Spleen (tissue), 11 donors: ENCODE measurements around the gene DNMT1. TPM values are rescaled to one million over a fixed set of nuclear protein-coding genes. Genes with fewer than 3 reads are reported as not detected.

Source experiments
- DNase-seq: peaks from one replicate; pipeline ENCODE4 v3.0.0-alpha.2; 2020
- H3K27ac ChIP-seq, 8 donors: fragments of 200-600 bp; sonication (generic) in 7 of 8; 1 replicate in 4 of 8; 2 replicates in 4 of 8; pipeline versions ENCODE4 v1.5.0 to v1.8.0; 2016 to 2021; ENCODE audit warnings: inconsistent platforms in 4 of 8, mild to moderate bottlenecking in 4 of 8, moderate library complexity in 1 of 8
- H3K27me3 ChIP-seq, 7 donors: fragments of 200-600 bp; sonication (generic) in 6 of 7; replicated peaks in 1 of 7; 1 replicate in 4 of 7; 2 replicates in 3 of 7; pipeline versions ENCODE4 v1.5.0 to v1.8.0; 2016 to 2021; ENCODE audit warnings: inconsistent platforms in 3 of 7, mild to moderate bottlenecking in 1 of 7
- H3K36me3 ChIP-seq, 6 donors: fragments of 200-600 bp; sonication (generic) in 5 of 6; 1 replicate in 4 of 6; 2 replicates in 2 of 6; pipeline versions ENCODE4 v1.5.0 to v1.8.0; 2016 to 2021; ENCODE audit warnings: inconsistent platforms in 2 of 6
- H3K4me1 ChIP-seq, 6 donors: fragments of 200-600 bp; sonication (generic) in 5 of 6; 1 replicate in 3 of 6; 2 replicates in 3 of 6; pipeline versions ENCODE4 v1.5.0 to v1.8.0; 2016 to 2021; ENCODE audit warnings: inconsistent platforms in 3 of 6
- H3K4me3 ChIP-seq, 8 donors: fragments of 200-600 bp; sonication (generic) in 7 of 8; 1 replicate in 4 of 8; 2 replicates in 4 of 8; pipeline versions ENCODE4 v1.5.0 to v1.8.0; 2016 to 2021; ENCODE audit warnings: inconsistent platforms in 4 of 8, mild to moderate bottlenecking in 4 of 8, moderate library complexity in 2 of 8
- H3K9me3 ChIP-seq, 8 donors: fragments of 200-600 bp; sonication (generic) in 7 of 8; 1 replicate in 4 of 8; 2 replicates in 4 of 8; pipeline versions ENCODE4 v1.5.0 to v1.8.0; 2016 to 2021; ENCODE audit warnings: inconsistent platforms in 4 of 8
- CTCF ChIP-seq, 11 experiments: fragments of 200-600 bp in 7 of 11; fragments of 450-650 bp in 4 of 11; sonication (generic) in 4 of 11; IDR thresholded peaks in 8 of 11; conservative IDR thresholded peaks in 3 of 11; 1 replicate in 7 of 11; 2 replicates in 4 of 11; pipeline versions ENCODE4 v1.4.0 to v1.8.0; 2016 to 2021; ENCODE audit warnings: antibody characterized with exemption in 11 of 11, inconsistent platforms in 4 of 11, mild to moderate bottlenecking in 1 of 11
- POLR2A ChIP-seq, 3 donors: fragments of 450-650 bp; IDR thresholded peaks; one replicate each; pipeline ENCODE4 v1.5.1; 2017; ENCODE audit warnings: antibody characterized with exemption in 3 of 3, mild to moderate bottlenecking in 1 of 3
- POLR2AphosphoS5 ChIP-seq, 3 donors: sonication (generic); formaldehyde crosslinking; IDR thresholded peaks; one replicate each; pipeline ENCODE4 v1.5.1; 2017; ENCODE audit warnings: antibody characterized with exemption in 3 of 3
- WGBS, 5 donors: extraction: QIAGEN DNeasy Blood & Tissue Kit in 3 of 5; methylation state at CpG; one replicate each; pipeline versions ENCODE4 v1.1.5 to v1.1.7; 2013 to 2018; 5-methylcytosine and 5-hydroxymethylcytosine counted together
- intact Hi-C: fragments of 100-400 bp; cut with DNase I; formaldehyde crosslinking; loops from one replicate; pipeline ENCODE4 v1.15.0; 2023; ENCODE audit warnings: low total_unique reads
- polyA plus RNA-seq, 3 donors: library from polyadenylated mRNA; stranded (reverse); fragments of 200-250 nt; gene quantifications; one replicate each; pipeline ENCODE4 v1.2.1, GENCODE V29; 2013
- total RNA-seq, 7 donors: library from RNA; depleted of rRNA in 3 of 7; stranded (reverse); fragments of >200 nt in 3 of 7; fragmentation: NEBNext Ultra II Directional in 4 of 7; extraction: Animal tissue kit (Norgen Biotek cat#: 25700) in 4 of 7; gene quantifications; one replicate each; pipeline versions ENCODE4 v1.1.0 to v1.2.1, GENCODE V29; 2016 to 2021
- donor health status: healthy with polysubstance abuse.
- donor health status: DM: no; HTN: no; CAD: no; lungs with moderate emphysema.
- donor health status: DM: no; HTN: no; CAD: no.
- donor health status: Bipolar disorder and iron deficiency.
- donor health status: healthy.
- donor health status: DM: no; HTN: no; CAD: no.
- donor health status: DM: yes; HTN: yes; CAD: no.

The DNMT1 gene
- total and polyA plus RNA-seq, 10 donors: 40.6 to 131 (median 71.8) TPM

GRCh38 chr19:10093295-10094186 is 101.2 kb downstream of the DNMT1 start:
- Histone ChIP-seq H3K27me3 (no peaks in the 10 kb centered on the region), H3K27ac (no peak overlapping the region), H3K36me3 (peaks cover 0 to 54% (median 46%) of the 10 kb centered on the region in 6 donors), H3K4me3 (no peak overlapping the region), H3K9me3 (peaks cover 0 to 3% (median 0%) of the 10 kb centered on the region in 8 donors), H3K4me1 (peaks cover 3 to 47% (median 24%) of the 10 kb centered on the region in 6 donors)
- intact Hi-C loops: no loop called here
- DNase-seq: peak; percentile 71
- TF ChIP-seq POLR2AphosphoS5 (IDR thresholded peaks at IDR 0.05) (peak in 2 of 3 donors; percentile 37 to 60), CTCF (IDR thresholded peaks at IDR 0.05 in 8 of 11, conservative IDR thresholded peaks at IDR 0.05 in 3 of 11) (no peak)
- WGBS, 5 donors: 82 to 96% (median 91%) methylated on average over 10 to 22 of the region's 22 CpGs

GRCh38 chr19:10092648-10093294 is 102.0 kb downstream of the DNMT1 start:
- no peak for TF ChIP-seq POLR2A (IDR thresholded peaks at IDR 0.05)
- peak in 1 of 3 donors; percentile 23 for TF ChIP-seq POLR2AphosphoS5 (IDR thresholded peaks at IDR 0.05)
- WGBS, 5 donors: 93 to 96% (median 94%) methylated on average over 5 to 9 of the region's 9 CpGs
- intact Hi-C loops: no loop called here
- H3K4me1 ChIP-seq: peaks cover 3 to 41% (median 24%) of the 10 kb centered on the region in 6 donors
- H3K36me3 ChIP-seq: peaks cover 0 to 56% (median 46%) of the 10 kb centered on the region in 6 donors
- peak; percentile 7 for DNase-seq
- H3K4me3 ChIP-seq: no peak overlapping the region
- H3K27me3 ChIP-seq: no peaks in the 10 kb centered on the region
- H3K27ac ChIP-seq: peak overlapping the region in 4 of 8 donors; percentile 23 to 73 (median 42)
- peaks cover 0 to 3% (median 0%) of the 10 kb centered on the region in 8 donors for H3K9me3 ChIP-seq

- Histone ChIP-seq H3K4me1 (peaks cover 3 to 43% (median 28%) of the 10 kb centered on the region in 6 donors), H3K4me3 (no peak overlapping the region), H3K27ac (peak overlapping the region in 5 of 8 donors; percentile 23 to 73 (median 33)), H3K27me3 (no peaks in the 10 kb centered on the region), H3K9me3 (peaks cover 0 to 3% (median 0%) of the 10 kb centered on the region in 8 donors), H3K36me3 (peaks cover 0 to 56% (median 46%) of the 10 kb centered on the region in 6 donors)
- no peak for TF ChIP-seq CTCF (IDR thresholded peaks at IDR 0.05 in 8 of 11, conservative IDR thresholded peaks at IDR 0.05 in 3 of 11)
- peak in 1 of 3 donors; percentile 41 for TF ChIP-seq POLR2AphosphoS5 (IDR thresholded peaks at IDR 0.05)
- no peak for TF ChIP-seq POLR2A (IDR thresholded peaks at IDR 0.05)
- peak; percentile 85 for DNase-seq
- intact Hi-C loops: no loop called here
- WGBS, 5 donors: 78 to 86% (median 79%) methylated on average over 13 of the region's 13 CpGs
Measured at GRCh38 chr19:10091895-10092641, 102.7 kb downstream of the DNMT1 start.

GRCh38 chr19:10091370-10091687 is 103.4 kb downstream of the DNMT1 start:
- intact Hi-C loops: no loop called here
- no peak overlapping the region for H3K4me3 ChIP-seq
- peak in 1 of 3 donors; percentile 30 for TF ChIP-seq POLR2AphosphoS5 (IDR thresholded peaks at IDR 0.05)
- no peak for TF ChIP-seq POLR2A (IDR thresholded peaks at IDR 0.05)
- H3K27me3 ChIP-seq: no peaks in the 10 kb centered on the region
- 94 to 99% (median 98%) methylated on average over 10 to 17 of the region's 17 CpGs for WGBS, 5 donors
- peaks cover 0 to 3% (median 0%) of the 10 kb centered on the region in 8 donors for H3K9me3 ChIP-seq
- peaks cover under 1 to 41% (median 25%) of the 10 kb centered on the region in 6 donors for H3K4me1 ChIP-seq
- H3K36me3 ChIP-seq: peaks cover 0 to 56% (median 46%) of the 10 kb centered on the region in 6 donors
- H3K27ac ChIP-seq: peak overlapping the region in 5 of 8 donors; percentile 5 to 73 (median 33)
- peak; percentile 79 for DNase-seq
